BLaER1 (cell line): Measurements from ENCODE around the gene OLFM3.

Experiments
- H3K27ac ChIP-seq: shearing (Covaris generic); formaldehyde crosslinking; 2 replicates; pipeline ENCODE4 v1.8.1; 2022
- H3K27me3 ChIP-seq: shearing (Covaris generic); formaldehyde crosslinking; 2 replicates; pipeline ENCODE4 v1.8.1; 2022
- H3K36me3 ChIP-seq: shearing (Covaris generic); formaldehyde crosslinking; 2 replicates; pipeline ENCODE4 v1.8.1; 2022
- H3K4me1 ChIP-seq: shearing (Covaris generic); formaldehyde crosslinking; 2 replicates; pipeline ENCODE4 v1.8.1; 2022
- H3K4me2 ChIP-seq: shearing (Covaris generic); formaldehyde crosslinking; 2 replicates; pipeline ENCODE4 v1.8.1; 2022
- H3K4me3 ChIP-seq: shearing (Covaris generic); formaldehyde crosslinking; 2 replicates; pipeline ENCODE4 v1.8.1; 2022
- H3K9ac ChIP-seq: shearing (Covaris generic); formaldehyde crosslinking; 2 replicates; pipeline ENCODE4 v1.8.1; 2022
- H3K9me3 ChIP-seq: shearing (Covaris generic); formaldehyde crosslinking; 2 replicates; pipeline ENCODE4 v1.8.1; 2022
- H4K20me1 ChIP-seq: shearing (Covaris generic); formaldehyde crosslinking; 2 replicates; pipeline ENCODE4 v1.8.1; 2022
- Cebpa-rat ChIP-seq: shearing (Covaris generic); IDR thresholded peaks from 2 replicates; pipeline ENCODE4 v1.8.1; 2022

OLFM3 gene

GRCh38 chr1:101833312-101833711 lies 163.4 kb downstream of the OLFM3 start:
- H3K9ac ChIP-seq = no peak overlapping the region
- no peak overlapping the region for H3K27ac ChIP-seq
- H4K20me1 ChIP-seq = no peaks in the 10 kb centered on the region
- H3K36me3 ChIP-seq = no peaks in the 10 kb centered on the region
- no peaks in the 10 kb centered on the region for H3K9me3 ChIP-seq
- no peaks in the 10 kb centered on the region for H3K27me3 ChIP-seq
- TF ChIP-seq Cebpa-rat = no peak
- no peak overlapping the region for H3K4me3 ChIP-seq
- no peak overlapping the region for H3K4me2 ChIP-seq
- no peaks in the 10 kb centered on the region for H3K4me1 ChIP-seq

- Histone ChIP-seq H3K4me1 (no peaks in the 10 kb centered on the region), H3K9ac (no peak overlapping the region), H3K27ac (no peak overlapping the region), H3K9me3 (no peaks in the 10 kb centered on the region), H4K20me1 (no peaks in the 10 kb centered on the region), H3K4me2 (no peak overlapping the region), H3K27me3 (no peaks in the 10 kb centered on the region), H3K4me3 (no peak overlapping the region), H3K36me3 (no peaks in the 10 kb centered on the region)
- no peak for TF ChIP-seq Cebpa-rat
Measured at GRCh38 chr1:101826416-101826815, 170.3 kb downstream of the OLFM3 start.

- no peak overlapping the region for H3K9ac ChIP-seq
- H3K4me3 ChIP-seq = no peak overlapping the region
- no peaks in the 10 kb centered on the region for H3K4me1 ChIP-seq
- no peaks in the 10 kb centered on the region for H3K9me3 ChIP-seq
- H4K20me1 ChIP-seq = no peaks in the 10 kb centered on the region
- no peak overlapping the region for H3K27ac ChIP-seq
- H3K27me3 ChIP-seq = no peaks in the 10 kb centered on the region
- no peaks in the 10 kb centered on the region for H3K36me3 ChIP-seq
- no peak for TF ChIP-seq Cebpa-rat
- H3K4me2 ChIP-seq = no peak overlapping the region
Measured at GRCh38 chr1:101820071-101820470, 176.7 kb downstream of the OLFM3 start.

GRCh38 chr1:101816262-101816661 lies 180.5 kb downstream of the OLFM3 start:
- H3K27ac ChIP-seq = no peak overlapping the region
- no peaks in the 10 kb centered on the region for H3K9me3 ChIP-seq
- no peak for TF ChIP-seq Cebpa-rat
- H3K4me1 ChIP-seq = no peaks in the 10 kb centered on the region
- H4K20me1 ChIP-seq = no peaks in the 10 kb centered on the region
- H3K36me3 ChIP-seq = no peaks in the 10 kb centered on the region
- H3K4me2 ChIP-seq = no peak overlapping the region
- H3K9ac ChIP-seq = no peak overlapping the region
- no peaks in the 10 kb centered on the region for H3K27me3 ChIP-seq
- H3K4me3 ChIP-seq = no peak overlapping the region

- TF ChIP-seq Cebpa-rat = no peak
- no peak overlapping the region for H3K9ac ChIP-seq
- H3K27ac ChIP-seq = no peak overlapping the region
- H3K4me2 ChIP-seq = no peak overlapping the region
- H3K9me3 ChIP-seq = no peaks in the 10 kb centered on the region
- H4K20me1 ChIP-seq = no peaks in the 10 kb centered on the region
- no peak overlapping the region for H3K4me3 ChIP-seq
- H3K27me3 ChIP-seq = no peaks in the 10 kb centered on the region
- no peaks in the 10 kb centered on the region for H3K4me1 ChIP-seq
- H3K36me3 ChIP-seq = no peaks in the 10 kb centered on the region
Measured at GRCh38 chr1:101798417-101798816, 198.3 kb downstream of the OLFM3 start.

- H3K9me3 ChIP-seq = no peaks in the 10 kb centered on the region
- no peak for TF ChIP-seq Cebpa-rat
- H3K27ac ChIP-seq = no peak overlapping the region
- no peak overlapping the region for H3K9ac ChIP-seq
- H3K4me3 ChIP-seq = no peak overlapping the region
- no peaks in the 10 kb centered on the region for H3K4me1 ChIP-seq
- no peak overlapping the region for H3K4me2 ChIP-seq
- no peaks in the 10 kb centered on the region for H3K36me3 ChIP-seq
- no peaks in the 10 kb centered on the region for H3K27me3 ChIP-seq
- no peaks in the 10 kb centered on the region for H4K20me1 ChIP-seq
Measured at GRCh38 chr1:101797722-101798121, 199.0 kb downstream of the OLFM3 start.

- Histone ChIP-seq H3K4me2 (no peak overlapping the region), H3K9me3 (no peaks in the 10 kb centered on the region), H3K27me3 (no peaks in the 10 kb centered on the region), H3K4me1 (no peaks in the 10 kb centered on the region), H3K9ac (no peak overlapping the region), H3K4me3 (no peak overlapping the region), H4K20me1 (no peaks in the 10 kb centered on the region), H3K36me3 (no peaks in the 10 kb centered on the region), H3K27ac (no peak overlapping the region)
- TF ChIP-seq Cebpa-rat = no peak
Measured at GRCh38 chr1:101781201-101781831, 215.4 kb downstream of the OLFM3 start.

- no peak for TF ChIP-seq Cebpa-rat
- H3K27ac ChIP-seq = no peak overlapping the region
- H3K4me2 ChIP-seq = no peak overlapping the region
- H4K20me1 ChIP-seq = no peaks in the 10 kb centered on the region
- H3K4me3 ChIP-seq = no peak overlapping the region
- H3K9ac ChIP-seq = no peak overlapping the region
- no peaks in the 10 kb centered on the region for H3K27me3 ChIP-seq
- H3K9me3 ChIP-seq = no peaks in the 10 kb centered on the region
- H3K36me3 ChIP-seq = no peaks in the 10 kb centered on the region
- no peaks in the 10 kb centered on the region for H3K4me1 ChIP-seq
Measured at GRCh38 chr1:101769520-101769919, 227.2 kb downstream of the OLFM3 start.

GRCh38 chr1:101757985-101758384 lies 238.7 kb downstream of the OLFM3 start:
- no peaks in the 10 kb centered on the region for H3K9me3 ChIP-seq
- H3K4me1 ChIP-seq = no peaks in the 10 kb centered on the region
- no peak overlapping the region for H3K4me3 ChIP-seq
- H3K27me3 ChIP-seq = no peaks in the 10 kb centered on the region
- no peak overlapping the region for H3K4me2 ChIP-seq
- no peaks in the 10 kb centered on the region for H3K36me3 ChIP-seq
- no peak for TF ChIP-seq Cebpa-rat
- no peak overlapping the region for H3K9ac ChIP-seq
- H4K20me1 ChIP-seq = no peaks in the 10 kb centered on the region
- no peak overlapping the region for H3K27ac ChIP-seq

- TF ChIP-seq Cebpa-rat = no peak
- Histone ChIP-seq H3K9me3 (no peaks in the 10 kb centered on the region), H3K4me1 (no peaks in the 10 kb centered on the region), H3K27ac (no peak overlapping the region), H3K9ac (no peak overlapping the region), H3K27me3 (no peaks in the 10 kb centered on the region), H3K4me2 (no peak overlapping the region), H3K4me3 (no peak overlapping the region), H4K20me1 (no peaks in the 10 kb centered on the region), H3K36me3 (no peaks in the 10 kb centered on the region)
Measured at GRCh38 chr1:101756411-101756810, 240.3 kb downstream of the OLFM3 start.
